ENCODE data around the gene TTC8.
"Not testable (repeated sequence)": the region's sequence is repeated elsewhere in the genome, so short reads cannot be mapped to it uniquely, and the experiment has no call there.

The TTC8 gene

GRCh38 chr14:88824314-88825077 lies at the start of gene TTC8:
TSS of gene TTC8 (plus strand) at chr14:88824651. CDS start at chr14:88824708, 57 bp downstream.
- in situ Hi-C loops (cut with HindIII; ENCODE audit: low sequenced_read_pairs) = no loop called here

GRCh38 chr14:88775532-88775931 lies 48.9 kb upstream of the TTC8 start:
- TF ChIP-seq CTCF (IDR thresholded peaks at IDR 0.05; ENCODE audit: low read depth, low read length) = no peak
- H3K4me3 ChIP-seq (ENCODE audit: low read depth, low read length) = no peak overlapping the region
- no peak for DNase-seq (ENCODE audit: low read depth, low spot score)
- in situ Hi-C loops (cut with HindIII; ENCODE audit: low sequenced_read_pairs) = no loop called here

More at GRCh38 chr14:88824314-88825077, at the start of gene TTC8:
- TF ChIP-seq CTCF (IDR thresholded peaks at IDR 0.05; ENCODE audit: low read depth, low read length) = no peak
- H3K4me3 ChIP-seq (ENCODE audit: low read depth, low read length) = peak within 1 kb of the TSS; percentile 72
- DNase-seq (ENCODE audit: low read depth, low spot score) = peak; percentile 93

- DNase-seq (ENCODE audit: low read depth, low spot score) = no peak
- H3K4me3 ChIP-seq (ENCODE audit: low read depth, low read length) = no peak overlapping the region
- no peak for TF ChIP-seq CTCF (IDR thresholded peaks at IDR 0.05; ENCODE audit: low read depth, low read length)
- in situ Hi-C loops (cut with HindIII; ENCODE audit: low sequenced_read_pairs) = no loop called here
Measured at GRCh38 chr14:88785911-88786310, 38.5 kb upstream of the TTC8 start.

- H3K4me3 ChIP-seq (ENCODE audit: low read depth, low read length) = no peak overlapping the region
- in situ Hi-C loops (cut with HindIII; ENCODE audit: low sequenced_read_pairs) = no loop called here
- DNase-seq (ENCODE audit: low read depth, low spot score) = no peak
- TF ChIP-seq CTCF (IDR thresholded peaks at IDR 0.05; ENCODE audit: low read depth, low read length) = no peak
Measured at GRCh38 chr14:88786715-88787114, 37.7 kb upstream of the TTC8 start.

GRCh38 chr14:88789573-88789972 lies 34.9 kb upstream of the TTC8 start:
- H3K4me3 ChIP-seq (ENCODE audit: low read depth, low read length); DNase-seq (ENCODE audit: low read depth, low spot score); in situ Hi-C loops (cut with HindIII; ENCODE audit: low sequenced_read_pairs): not testable (repeated sequence)

GRCh38 chr14:88790501-88791251 lies 33.8 kb upstream of the TTC8 start:
- TF ChIP-seq CTCF (IDR thresholded peaks at IDR 0.05; ENCODE audit: low read depth, low read length) = no peak
- in situ Hi-C loops (cut with HindIII; ENCODE audit: low sequenced_read_pairs) = no loop called here
- no peak overlapping the region for H3K4me3 ChIP-seq (ENCODE audit: low read depth, low read length)
- DNase-seq (ENCODE audit: low read depth, low spot score) = no peak

- no peak for DNase-seq (ENCODE audit: low read depth, low spot score)
- in situ Hi-C loops (cut with HindIII; ENCODE audit: low sequenced_read_pairs) = no loop called here
- no peak for TF ChIP-seq CTCF (IDR thresholded peaks at IDR 0.05; ENCODE audit: low read depth, low read length)
- H3K4me3 ChIP-seq (ENCODE audit: low read depth, low read length) = no peak overlapping the region
Measured at GRCh38 chr14:88791252-88791621, 33.2 kb upstream of the TTC8 start.
